Activated T-helper 2 cell treated with anti-CD3 and anti-CD28 coated beads, Interferon-gamma antibody, Interleukin-2, Interleukin-4, amounts not matched to agents 10 μg/mL and 5 μg/mL and 100 μg/mL, durations not matched to agents 14 hours and 24 hours and 36 hours (primary cell): ENCODE measurements around the gene SLC35G1. TPM values are rescaled to one million over a fixed set of nuclear protein-coding genes. Genes with fewer than 3 reads are reported as not detected.

Experiments
- DNase-seq: peaks from one replicate; pipeline ENCODE4 v3.0.0; 2021; ENCODE audit warnings: low spot score
- H3K27ac Mint-ChIP-seq: one replicate; pipeline ENCODE4 v1.8.0; 2021; ENCODE audit warnings: mixed read lengths
- H3K27me3 Mint-ChIP-seq: one replicate; pipeline ENCODE4 v1.8.0; 2021; ENCODE audit warnings: low read depth, mixed read lengths
- H3K36me3 Mint-ChIP-seq: one replicate; pipeline ENCODE4 v1.8.0; 2021; ENCODE audit warnings: low read depth, mixed read lengths
- H3K4me1 Mint-ChIP-seq: one replicate; pipeline ENCODE4 v1.8.0; 2021; ENCODE audit warnings: low read depth, mixed read lengths
- H3K4me3 Mint-ChIP-seq: one replicate; pipeline ENCODE4 v1.8.0; 2021; ENCODE audit warnings: low read depth, mild to moderate bottlenecking, moderate library complexity, mixed read lengths
- H3K9me3 Mint-ChIP-seq: one replicate; pipeline ENCODE4 v1.8.0; 2021; ENCODE audit warnings: mixed read lengths
- intact Hi-C: fragments of 100-400 bp; cut with micrococcal nuclease; formaldehyde crosslinking; loops from one replicate; pipeline ENCODE4 v1.15.1; 2023
- total RNA-seq: library from RNA; stranded (reverse); gene quantifications from 2 replicates; pipeline ENCODE4 v1.2.3, GENCODE V29; 2022

SLC35G1 gene
- total RNA-seq, 1 donor from 2014 or later: 6.0 TPM

- H3K27me3 Mint-ChIP-seq: peaks cover 2% of the 10 kb centered on the region
Measured at GRCh38 chr10:93945819-93946218, 52.0 kb downstream of the SLC35G1 start.

GRCh38 chr10:93947055-93947454 is 53.3 kb downstream of the SLC35G1 start:
- Mint-ChIP-seq H3K9me3 (no peaks in the 10 kb centered on the region), H3K4me3 (no peak overlapping the region), H3K27ac (no peak overlapping the region), H3K36me3 (no peaks in the 10 kb centered on the region), H3K27me3 (peaks cover 2% of the 10 kb centered on the region), H3K4me1 (no peaks in the 10 kb centered on the region)
- intact Hi-C loops: no loop called here
- no peak for DNase-seq

More at GRCh38 chr10:93945819-93946218, 52.0 kb downstream of the SLC35G1 start:
- no peak overlapping the region for H3K4me3 Mint-ChIP-seq
- no peak overlapping the region for H3K27ac Mint-ChIP-seq
- H3K9me3 Mint-ChIP-seq: no peaks in the 10 kb centered on the region
- H3K36me3 Mint-ChIP-seq: no peaks in the 10 kb centered on the region
- DNase-seq: no peak
- intact Hi-C loops: no loop called here
- no peaks in the 10 kb centered on the region for H3K4me1 Mint-ChIP-seq

DNA sequence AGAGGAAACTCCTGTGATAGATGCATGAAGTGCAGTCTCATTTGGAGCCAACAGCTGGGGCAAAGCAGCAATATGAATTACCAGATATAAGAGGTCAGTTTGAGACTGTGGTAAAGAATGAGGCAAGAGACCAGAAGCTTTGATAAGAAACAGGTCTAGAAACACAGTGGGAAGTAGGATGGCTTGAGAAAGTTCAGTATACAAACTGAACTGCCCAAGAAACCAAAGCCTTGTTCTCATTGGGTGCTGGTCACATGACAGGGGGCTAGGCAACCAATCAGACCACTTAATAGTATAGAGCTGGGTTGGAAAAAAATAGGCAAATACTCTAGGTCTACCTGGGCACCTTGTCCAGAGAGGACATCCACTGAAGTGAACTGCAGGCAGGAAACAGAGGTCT is 53.7 kb downstream of the SLC35G1 start:
- intact Hi-C loops: no loop called here
- H3K4me3 Mint-ChIP-seq: no peak overlapping the region
- H3K27ac Mint-ChIP-seq: no peak overlapping the region
- no peaks in the 10 kb centered on the region for H3K36me3 Mint-ChIP-seq
- DNase-seq: no peak
- H3K9me3 Mint-ChIP-seq: no peaks in the 10 kb centered on the region
- peaks cover 2% of the 10 kb centered on the region for H3K27me3 Mint-ChIP-seq
- H3K4me1 Mint-ChIP-seq: no peaks in the 10 kb centered on the region

DNA sequence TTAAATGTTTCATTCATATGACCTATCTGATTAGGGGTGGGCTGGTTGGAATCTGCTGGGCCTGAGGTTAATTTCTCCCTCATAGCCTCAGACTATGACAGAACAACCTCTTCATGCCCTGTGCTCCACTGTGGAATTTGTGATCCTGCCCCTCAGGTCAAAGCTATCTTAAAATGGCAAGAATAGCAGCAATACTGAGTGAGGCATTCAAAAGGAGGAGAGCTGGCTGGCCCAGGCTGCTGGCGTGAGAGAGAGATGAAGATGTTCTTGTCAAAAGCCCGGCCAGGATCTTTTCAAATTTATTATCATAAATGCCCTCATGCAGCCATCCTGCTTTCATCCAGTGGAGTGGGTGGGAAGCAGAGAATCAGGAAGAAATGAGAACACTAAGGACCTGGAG is 58.1 kb downstream of the SLC35G1 start:
- Mint-ChIP-seq H3K4me1 (no peaks in the 10 kb centered on the region), H3K9me3 (no peaks in the 10 kb centered on the region)
- intact Hi-C loops: no loop called here

More for the DNA sequence above, 58.1 kb downstream of the SLC35G1 start:
- H3K27ac Mint-ChIP-seq: no peak overlapping the region
- no peaks in the 10 kb centered on the region for H3K27me3 Mint-ChIP-seq
- H3K36me3 Mint-ChIP-seq: no peaks in the 10 kb centered on the region
- no peak for DNase-seq
- H3K4me3 Mint-ChIP-seq: no peak overlapping the region

Other genes with a start within 250 kb of the SLC35G1 start
- 18.6 and 20.7 TPM in 2 replicates for gene FRA10AC1, start 191.4 kb upstream of the SLC35G1 start, total RNA-seq
- gene LGI1, start 136.0 kb upstream of the SLC35G1 start, total RNA-seq: not detected in 2 replicates
- 0.02 TPM in 2 replicates for gene PLCE1, start 100.0 kb downstream of the SLC35G1 start, total RNA-seq